Ramos (cell line): ENCODE measurements around the gene TCP11L2.
"Not testable (repeated sequence)": the region's sequence is repeated elsewhere in the genome, so short reads cannot be mapped to it uniquely, and the experiment has no call there.

Source experiments
- in situ Hi-C: fragments of 300-500 bp; cut with MboI; formaldehyde crosslinking; loops from one replicate; pipeline ENCODE4 v1.14.3; 2022; ENCODE audit warnings: low sequenced_read_pairs; ENCODE audit not compliant: unreplicated experiment

Gene TCP11L2

GRCh38 chr12:106304001-106304421 is 1.5 kb downstream of the TCP11L2 start:
- in situ Hi-C loops: no loop called here

DNA sequence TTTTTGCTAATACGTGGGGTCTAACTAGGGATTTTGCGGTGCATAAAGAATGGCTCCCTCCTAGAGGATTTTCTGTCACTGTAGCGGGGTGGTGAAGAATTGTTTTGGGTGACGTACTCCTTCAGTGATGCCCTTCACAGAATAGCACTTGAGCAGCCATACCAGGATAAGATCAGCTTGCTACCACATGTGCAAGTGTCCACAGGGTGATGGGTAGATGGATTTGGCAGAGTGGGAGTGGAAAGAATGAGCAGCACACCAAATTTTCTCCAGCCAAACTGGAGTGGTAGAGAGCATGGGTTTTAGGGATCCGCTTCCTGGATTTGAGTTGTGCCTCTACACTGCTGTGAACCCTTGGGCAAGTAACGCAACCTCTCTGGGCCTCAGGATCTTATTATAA is 2.3 kb downstream of the TCP11L2 start:
- in situ Hi-C loops: no loop called here

DNA sequence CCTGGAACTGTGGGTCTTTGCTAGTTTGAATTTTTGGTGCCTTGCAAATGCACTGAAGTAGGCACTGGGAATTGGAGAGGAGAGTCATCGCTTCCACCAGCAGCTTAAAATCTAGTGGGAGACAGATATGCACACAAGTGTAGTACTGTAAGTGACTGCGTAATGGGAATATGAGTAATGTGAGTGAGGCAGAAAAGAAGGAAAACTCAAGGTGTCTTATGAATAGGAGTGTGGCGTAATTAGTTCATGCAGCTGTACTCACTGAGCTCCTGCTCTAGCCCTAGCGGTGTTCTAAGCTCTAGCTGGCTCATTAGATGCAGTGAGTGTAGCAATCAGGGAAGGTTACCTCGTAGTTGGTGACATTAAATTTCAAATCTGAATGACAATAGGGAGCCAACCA is 2.8 kb downstream of the TCP11L2 start:
- in situ Hi-C loops: no loop called here

- in situ Hi-C loops: no loop called here
These were observed 4.6 kb downstream of the TCP11L2 start for GRCh38 chr12:106307181-106307580.

DNA sequence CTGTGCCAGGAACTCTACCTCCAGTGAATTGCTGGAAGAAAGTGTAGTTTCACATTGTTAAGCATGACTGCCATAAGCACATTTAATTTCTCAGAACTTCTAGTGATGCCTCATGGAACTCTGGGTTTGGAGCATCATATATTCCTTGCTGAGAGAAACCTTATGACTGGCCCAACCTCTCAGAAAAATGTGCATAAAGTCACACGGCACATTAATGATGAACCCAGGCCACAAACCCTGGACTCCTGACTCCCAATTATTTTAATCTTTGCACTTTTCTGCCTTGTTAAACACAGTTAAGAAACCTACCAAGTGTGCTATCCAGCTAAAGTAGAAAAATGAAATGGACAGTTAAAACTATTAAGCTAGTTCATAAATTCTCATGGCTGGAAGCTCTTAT is 5.6 kb downstream of the TCP11L2 start:
- in situ Hi-C loops: no loop called here

DNA sequence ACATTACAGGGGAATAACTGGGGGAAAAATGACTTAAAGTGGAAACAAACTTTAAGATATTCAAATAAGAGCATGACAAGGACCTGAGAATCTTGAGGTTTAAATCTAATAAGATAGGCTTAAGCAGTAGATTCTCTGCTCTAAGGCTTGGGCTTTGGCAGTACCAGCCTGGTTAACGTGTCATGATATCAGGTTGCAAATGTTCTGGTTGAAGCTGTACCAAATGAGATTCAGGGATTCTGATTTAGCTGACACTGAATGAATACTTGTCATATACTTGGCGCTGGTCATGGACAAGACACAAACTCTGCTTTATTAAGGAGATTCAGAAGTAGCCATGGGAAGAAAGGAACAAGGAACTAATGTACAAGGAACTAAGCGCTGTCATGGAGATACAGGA is 6.1 kb downstream of the TCP11L2 start:
- in situ Hi-C loops: no loop called here

DNA sequence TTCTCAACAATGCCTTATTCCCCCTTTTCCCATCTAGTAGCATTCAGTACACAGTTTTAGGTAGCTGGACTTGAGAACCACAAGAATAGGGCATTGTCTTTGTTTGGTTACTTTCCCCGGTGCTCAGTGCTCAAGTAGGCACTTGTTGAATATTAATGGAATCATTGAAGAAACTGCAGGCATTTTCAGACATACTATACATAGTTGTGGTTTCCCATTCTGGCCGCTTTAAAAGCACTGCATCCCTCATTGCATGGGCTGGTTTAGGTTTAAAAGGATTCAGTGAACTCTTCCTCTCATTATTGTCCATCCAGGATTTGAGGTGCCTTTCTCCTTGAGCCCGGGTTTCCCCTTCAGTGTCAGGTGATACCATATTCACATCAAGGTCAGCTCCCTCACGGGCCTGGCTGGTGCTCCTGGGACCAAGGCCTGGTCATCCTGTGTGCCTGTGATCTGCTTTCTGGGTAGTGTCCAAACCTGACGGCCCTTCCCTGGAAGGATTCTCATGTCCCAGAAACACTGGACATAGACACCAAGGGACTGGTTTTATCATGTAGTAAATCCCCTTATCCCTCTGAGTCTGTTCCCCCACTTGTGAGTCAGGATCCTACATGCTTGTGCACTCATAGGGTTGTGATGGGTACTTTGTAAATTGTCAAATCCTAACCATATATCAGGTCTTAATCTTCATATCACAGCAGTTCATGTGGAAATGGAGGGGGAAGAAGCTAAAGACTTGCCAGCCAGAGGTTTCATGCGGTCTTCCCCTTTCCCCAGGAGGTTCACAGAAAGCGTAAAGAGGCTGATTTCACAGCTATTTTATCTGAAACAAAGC is 7.4 kb downstream of the TCP11L2 start:
- in situ Hi-C loops: no loop called here

DNA sequence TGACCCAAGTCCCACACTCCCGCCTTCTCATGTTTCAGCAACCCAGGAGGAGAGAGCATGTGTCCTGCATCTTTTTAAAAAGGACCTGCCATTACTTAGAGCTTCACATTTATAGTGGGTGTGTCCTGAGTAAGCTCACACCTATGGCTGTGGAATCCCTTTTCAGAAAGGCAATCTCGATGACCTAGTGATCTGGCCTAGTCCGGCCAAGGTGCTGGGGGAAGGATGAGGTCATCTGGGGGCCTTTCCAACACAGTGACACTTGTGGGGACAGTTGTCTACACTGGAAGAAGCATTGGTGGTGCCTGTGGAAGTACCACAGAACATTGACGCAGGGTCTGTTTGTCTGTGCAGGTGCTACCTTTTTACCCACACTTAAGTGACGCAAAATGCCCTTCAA is 8.2 kb downstream of the TCP11L2 start:
- in situ Hi-C loops: no loop called here

DNA sequence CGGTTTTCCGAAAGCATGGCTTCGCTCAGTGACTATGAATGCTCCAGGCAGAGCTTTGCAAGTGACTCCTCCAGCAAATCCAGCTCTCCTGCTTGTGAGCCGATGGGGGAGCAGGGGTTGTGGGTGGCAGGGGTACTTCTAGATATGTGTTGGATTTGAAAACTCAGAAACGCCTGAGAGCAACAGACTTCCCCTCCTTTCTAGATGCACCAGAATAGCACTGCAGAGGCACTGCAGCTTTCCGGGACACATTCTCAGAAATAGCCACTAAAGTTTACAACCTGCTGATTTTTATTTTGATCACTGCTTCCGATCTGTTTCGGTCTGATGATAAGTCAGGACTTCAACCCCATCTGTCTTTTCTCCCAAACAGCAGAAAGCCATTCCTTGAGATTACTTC is 8.6 kb downstream of the TCP11L2 start:
- in situ Hi-C loops: no loop called here

DNA sequence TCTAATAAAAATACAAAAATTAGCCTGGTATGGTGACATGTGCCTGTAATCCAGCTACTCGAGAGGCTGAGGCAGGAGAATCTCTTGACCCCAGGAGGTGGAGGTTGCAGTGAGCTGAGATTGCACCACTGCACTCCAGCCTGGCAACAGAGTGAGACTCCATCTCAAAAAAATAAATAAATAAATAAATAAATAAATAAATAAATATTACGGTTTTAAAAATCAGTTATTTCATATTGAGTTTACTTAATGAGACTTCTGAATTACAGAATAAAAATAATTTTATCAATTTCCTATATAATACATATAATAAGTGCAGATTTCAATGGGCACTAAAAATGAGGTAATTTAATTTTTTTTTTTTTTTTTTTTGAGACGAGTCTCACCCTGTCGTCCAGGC is 10.9 kb downstream of the TCP11L2 start:
- in situ Hi-C loops: not testable (repeated sequence)

DNA sequence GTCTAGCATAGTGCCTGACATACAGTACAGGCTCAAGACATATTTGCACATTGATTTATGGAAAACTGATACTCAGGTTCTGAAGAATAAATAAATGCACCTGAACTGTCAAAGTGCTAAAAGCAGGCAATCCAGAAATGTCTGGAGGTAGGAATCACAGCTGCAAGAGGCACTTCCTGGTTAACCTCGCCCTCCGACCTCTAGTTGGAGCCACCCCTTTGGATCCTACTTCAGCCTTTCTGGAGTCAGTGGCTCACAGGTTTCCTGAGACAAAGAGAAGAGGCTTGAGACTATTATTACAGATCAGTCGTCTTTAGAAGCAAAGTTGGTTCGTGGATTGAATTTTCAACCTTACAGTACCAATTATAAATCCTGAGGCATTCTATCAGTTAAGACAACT is 13.0 kb downstream of the TCP11L2 start:
- in situ Hi-C loops: no loop called here

DNA sequence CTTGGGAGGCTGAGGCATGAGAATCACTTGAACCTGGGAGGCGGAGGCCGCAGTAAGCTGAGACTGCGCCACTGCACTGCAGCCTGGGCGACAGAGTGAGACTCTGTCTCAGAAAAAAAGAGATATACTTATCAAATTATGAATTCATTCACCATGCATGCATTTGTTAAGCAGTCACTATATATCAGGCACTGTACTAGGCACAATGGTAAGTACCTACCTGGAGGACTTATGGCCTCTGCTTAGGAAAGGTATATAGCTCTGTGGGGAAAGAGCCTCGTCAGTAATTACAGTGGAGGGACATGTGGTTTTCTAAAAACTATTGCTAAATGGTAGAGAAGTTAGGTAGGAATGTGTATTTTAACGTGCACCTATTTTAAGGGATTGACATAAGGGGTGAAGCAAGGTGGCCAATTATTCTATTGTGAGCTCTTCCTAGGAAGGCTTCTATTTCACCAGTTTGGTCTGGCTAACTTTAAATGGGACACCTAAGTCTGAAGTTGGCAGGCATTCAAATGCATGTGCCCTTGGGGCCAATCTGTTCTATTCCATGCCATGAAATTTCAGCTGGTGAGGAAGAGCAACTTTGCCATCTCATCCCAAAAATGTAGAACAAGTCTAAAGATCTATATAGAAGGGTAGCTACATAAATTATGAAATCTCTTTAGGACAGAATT is 15.0 kb downstream of the TCP11L2 start:
- in situ Hi-C loops: no loop called here

DNA sequence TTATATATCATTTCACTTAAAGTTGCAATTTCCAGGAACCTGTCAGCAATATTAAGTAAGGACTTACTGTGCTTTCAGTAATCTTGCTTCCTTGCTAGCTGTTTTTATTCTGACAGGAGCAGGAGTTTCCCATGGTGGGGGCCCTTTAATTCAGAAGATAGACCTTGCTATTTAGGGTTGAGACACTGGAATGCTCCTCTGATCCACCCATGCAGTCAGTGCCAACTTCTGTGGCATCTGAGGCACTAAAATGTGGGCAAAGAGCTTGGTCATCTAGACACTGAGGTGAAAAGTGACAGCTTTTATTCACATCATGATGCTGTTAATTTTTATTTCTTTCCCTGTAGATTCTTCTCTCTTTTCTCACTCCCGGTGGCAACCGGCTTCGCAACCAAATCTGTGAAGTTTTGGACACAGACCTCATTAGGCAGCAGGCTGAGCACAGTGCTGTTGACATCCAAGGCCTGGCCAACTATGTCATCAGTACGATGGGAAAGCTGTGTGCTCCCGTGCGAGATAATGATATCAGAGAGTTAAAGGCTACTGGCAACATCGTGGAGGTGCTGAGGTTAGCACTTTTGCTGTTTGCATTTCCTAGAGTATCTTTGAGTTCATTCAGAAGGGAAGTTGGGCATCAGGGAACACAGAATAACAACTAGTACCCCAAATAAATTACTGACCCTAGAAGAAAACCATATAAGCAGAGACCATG is 18.8 kb downstream of the TCP11L2 start:
- in situ Hi-C loops: no loop called here

- in situ Hi-C loops: no loop called here
These were observed 21.0 kb downstream of the TCP11L2 start for GRCh38 chr12:106323537-106323936.

GRCh38 chr12:106327309-106327869 is 24.9 kb downstream of the TCP11L2 start:
- in situ Hi-C loops: no loop called here

DNA sequence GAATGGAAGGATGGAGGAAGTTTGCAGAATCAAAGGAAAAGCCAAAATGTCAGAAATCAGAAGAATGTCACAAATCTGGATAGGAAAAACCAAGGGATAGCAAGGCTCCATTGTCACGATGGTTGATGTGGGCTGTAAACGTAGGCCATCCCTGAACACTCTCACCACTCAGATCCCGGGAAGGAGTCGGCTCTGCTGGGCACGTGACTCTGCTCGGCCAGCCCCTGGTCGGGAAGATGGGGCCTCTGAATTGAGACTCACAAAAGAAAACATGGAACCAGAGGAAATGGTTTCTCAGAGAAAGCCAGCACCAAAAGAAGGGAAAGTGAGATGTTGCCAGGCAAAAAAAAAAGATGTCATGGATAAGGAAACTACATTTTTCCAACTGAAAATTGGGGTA is 26.2 kb downstream of the TCP11L2 start:
- in situ Hi-C loops: no loop called here

GRCh38 chr12:106329231-106329982 is 26.9 kb downstream of the TCP11L2 start:
- in situ Hi-C loops: no loop called here

DNA sequence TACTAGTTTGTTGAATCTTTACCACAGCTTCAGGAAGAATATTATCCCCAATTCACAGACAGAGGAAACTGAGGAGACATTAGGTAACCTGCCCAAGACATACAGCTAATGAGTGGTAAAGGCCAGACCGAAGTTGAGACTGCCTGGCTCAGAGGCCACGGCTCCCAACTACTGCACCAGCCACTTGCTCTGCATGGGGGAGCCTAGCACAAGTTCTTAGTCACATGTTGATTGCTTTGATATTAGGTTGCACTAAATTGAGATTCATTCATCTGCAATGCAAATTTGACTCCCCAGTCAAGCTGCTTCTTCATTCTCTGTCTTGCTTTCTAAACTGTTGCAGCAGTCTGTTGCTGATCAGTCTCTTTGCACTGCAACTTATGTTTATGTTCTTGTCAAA is 29.1 kb downstream of the TCP11L2 start:
- in situ Hi-C loops: no loop called here

DNA sequence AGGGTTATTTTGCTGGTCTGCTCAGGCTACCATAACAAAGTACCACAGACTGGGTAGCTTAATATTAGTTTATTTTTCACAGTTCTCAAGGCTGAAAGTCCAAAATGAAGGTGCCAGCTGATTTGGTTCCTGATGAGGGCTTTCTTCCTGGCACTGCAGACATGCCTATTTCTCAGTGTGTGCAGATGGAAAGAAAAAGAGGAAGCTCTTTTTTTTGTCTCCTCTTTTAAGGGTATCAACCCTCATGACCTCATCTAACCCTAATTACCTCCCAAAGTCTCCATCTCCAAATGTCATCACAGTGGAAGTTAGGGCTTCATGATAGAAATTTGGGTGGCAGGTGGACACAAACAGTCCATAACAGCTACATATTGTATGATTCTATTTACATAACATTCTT is 30.0 kb downstream of the TCP11L2 start:
- in situ Hi-C loops: no loop called here

DNA sequence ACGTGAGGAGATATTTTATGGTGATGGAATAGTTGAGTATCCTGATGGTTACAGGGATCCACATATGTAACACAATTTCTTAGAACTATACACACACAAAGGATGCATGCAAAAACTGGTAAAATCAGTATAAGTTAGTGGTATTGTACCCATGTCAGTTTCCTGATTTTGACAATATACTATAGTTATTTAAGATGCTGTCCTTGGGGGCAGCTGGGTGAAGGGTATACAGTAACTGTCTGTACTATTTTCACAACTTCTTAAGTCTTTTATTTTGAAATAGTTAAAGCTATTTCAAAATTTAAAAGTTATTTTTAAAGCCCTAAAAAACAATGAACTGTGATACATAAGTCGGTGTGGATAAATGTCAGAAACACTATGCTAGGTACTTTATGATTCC is 30.5 kb downstream of the TCP11L2 start:
- in situ Hi-C loops: no loop called here
